ENCODE measurements around the gene ABHD17C.
A peak's percentile ranks its signal among the peaks of the same experiment; 100 is the strongest.

The ABHD17C gene

DNA sequence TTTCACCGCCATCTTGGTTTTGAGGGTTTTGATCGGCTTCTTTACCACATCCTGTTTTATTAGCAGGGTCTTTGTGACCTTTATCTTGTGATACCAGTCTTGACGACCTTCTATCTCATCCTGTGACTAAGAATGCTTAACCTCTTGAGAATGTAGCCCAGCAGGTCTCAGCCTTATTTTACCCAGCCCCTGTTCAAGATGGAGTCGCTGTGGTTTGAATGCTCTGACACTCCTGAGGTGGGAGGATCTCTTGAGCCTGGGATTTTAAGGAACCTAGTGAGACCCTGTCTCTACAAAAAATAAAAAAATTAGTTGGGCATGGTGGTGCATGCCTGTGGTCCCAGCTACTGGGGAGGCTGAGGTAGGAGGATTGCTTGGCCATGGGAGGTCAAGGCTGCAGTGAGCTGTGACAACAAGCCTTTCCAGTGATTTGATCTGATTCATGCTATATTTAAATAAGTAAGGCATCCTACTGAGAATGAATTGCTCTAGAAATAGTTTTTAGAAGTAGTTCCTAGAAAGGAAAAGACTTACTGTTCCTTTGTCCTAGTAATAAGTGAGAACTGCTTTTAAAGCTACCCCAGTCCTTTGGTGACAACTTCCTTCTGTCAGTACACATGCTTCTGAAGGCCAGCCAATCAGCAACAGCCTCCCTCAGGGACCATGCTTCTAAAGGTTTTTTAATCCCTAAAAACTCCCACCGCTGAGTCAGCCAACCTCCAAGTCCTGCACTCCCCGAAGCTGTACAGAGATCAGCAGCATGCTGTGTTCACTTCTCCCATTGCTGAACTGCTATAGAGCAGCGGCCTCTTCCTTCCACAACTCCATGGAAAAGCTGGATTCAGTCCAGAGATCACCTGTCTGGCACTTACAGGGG, 75.0 kb downstream of the ABHD17C start:
- no peak for DNase-seq (ENCODE audit: insufficient read length)
- FAIRE-seq = no peak
- no peak for TF ChIP-seq POLR2AphosphoS5 (IDR thresholded peaks at IDR 0.05; ENCODE audit: low read depth, low read length)

DNA sequence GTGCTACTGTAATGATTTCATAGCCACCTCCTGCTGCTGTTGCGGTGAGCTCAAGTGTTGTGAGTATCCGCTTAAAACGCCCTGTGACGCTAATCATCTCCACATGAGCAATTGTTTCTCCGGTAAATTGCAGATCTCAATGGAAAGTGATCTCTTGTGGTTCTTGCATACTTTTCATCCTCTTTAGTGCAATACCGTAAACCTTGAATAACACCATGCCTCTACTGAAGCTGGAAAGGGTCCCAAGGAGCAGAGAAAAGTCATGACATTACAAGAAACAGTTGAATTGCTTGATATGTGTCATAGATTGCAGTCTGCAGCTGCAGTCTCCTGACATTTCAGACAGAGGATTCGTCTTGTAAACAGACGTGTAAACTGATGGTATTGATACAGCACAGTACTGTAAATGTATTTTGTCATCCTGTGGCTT, 78.0 kb downstream of the ABHD17C start:
- DNase-seq (ENCODE audit: insufficient read length) (no peak), FAIRE-seq (no peak)
- TF ChIP-seq POLR2AphosphoS5 (IDR thresholded peaks at IDR 0.05; ENCODE audit: low read depth, low read length) = no peak
- TF ChIP-seq TAF1 (IDR thresholded peaks at IDR 0.05; ENCODE audit: borderline replicate concordance, low read depth, low read length) = no peak
- no peak for TF ChIP-seq POLR2A (IDR thresholded peaks at IDR 0.05; ENCODE audit: low read depth, low read length)

DNA sequence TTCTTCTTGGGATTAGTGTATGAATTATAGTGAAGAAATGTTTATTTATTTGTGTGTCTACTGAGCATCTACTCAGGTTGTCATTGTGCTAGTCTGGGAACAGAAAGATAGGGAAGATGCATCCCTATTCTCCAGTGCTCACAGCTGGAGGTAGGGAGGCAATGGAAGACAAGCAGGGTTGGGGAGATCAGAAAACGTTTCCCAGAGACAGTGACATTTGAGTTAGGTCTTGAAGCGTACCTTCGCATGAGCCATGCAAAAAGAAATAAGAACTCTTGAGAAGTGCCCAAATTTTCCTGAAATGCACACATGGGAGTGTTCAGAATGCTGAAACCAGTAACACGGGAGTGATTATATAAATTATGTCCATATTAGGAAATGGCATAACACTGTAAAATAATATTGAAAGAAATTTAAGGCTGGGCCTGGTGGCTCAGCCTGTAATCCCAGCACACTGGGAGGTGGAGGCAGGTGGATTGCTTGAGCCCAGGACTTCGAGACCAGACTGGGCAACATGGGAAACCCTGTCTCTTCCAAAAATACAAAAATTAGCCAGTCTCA, 78.8 kb downstream of the ABHD17C start:
- TF ChIP-seq TAF1 (IDR thresholded peaks at IDR 0.05; ENCODE audit: borderline replicate concordance, low read depth, low read length) (no peak), POLR2A (IDR thresholded peaks at IDR 0.05; ENCODE audit: low read depth, low read length) (no peak), POLR2AphosphoS5 (IDR thresholded peaks at IDR 0.05; ENCODE audit: low read depth, low read length) (no peak)
- FAIRE-seq = no peak
- DNase-seq (ENCODE audit: insufficient read length) = no peak

DNA sequence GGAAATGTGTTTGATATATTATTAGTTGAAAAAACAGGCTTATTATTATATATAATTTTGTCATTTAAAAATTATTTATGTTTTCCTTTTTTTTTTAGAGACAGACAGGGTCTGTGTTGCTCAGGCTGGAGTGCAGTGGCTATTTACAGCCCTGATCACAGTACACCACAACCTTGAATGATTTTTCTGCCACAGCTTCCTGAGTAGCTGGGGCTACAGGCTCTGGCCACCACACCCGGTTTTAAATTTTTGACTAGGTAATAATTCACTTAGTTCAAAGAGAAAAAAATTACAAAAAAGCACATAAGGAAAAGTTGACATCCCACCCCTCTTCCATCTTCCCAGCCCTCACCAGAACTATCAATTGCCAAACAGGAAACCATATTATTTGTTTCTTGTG, 79.4 kb downstream of the ABHD17C start:
- DNase-seq (ENCODE audit: insufficient read length) = no peak
- TF ChIP-seq TAF1 (IDR thresholded peaks at IDR 0.05; ENCODE audit: borderline replicate concordance, low read depth, low read length) (no peak), POLR2AphosphoS5 (IDR thresholded peaks at IDR 0.05; ENCODE audit: low read depth, low read length) (no peak), POLR2A (IDR thresholded peaks at IDR 0.05; ENCODE audit: low read depth, low read length) (no peak)

DNA sequence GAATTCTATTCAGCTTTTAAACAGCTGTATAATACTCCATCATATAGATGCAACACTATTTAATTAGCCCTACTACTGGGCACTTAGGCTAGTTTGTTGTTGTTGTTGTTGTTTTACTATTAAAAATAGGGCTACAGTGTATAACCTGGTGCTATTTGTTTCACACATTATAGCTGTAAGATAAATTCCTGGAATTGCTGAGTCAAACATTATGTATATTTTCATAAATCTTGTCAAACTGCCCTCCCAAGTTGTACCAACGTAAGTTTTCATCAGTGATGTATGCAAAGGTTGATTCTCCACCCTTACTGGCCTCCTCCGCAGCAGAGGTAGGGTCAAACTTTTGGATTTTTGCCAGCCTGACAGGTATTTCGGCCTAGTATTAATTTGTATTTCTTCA, 80.2 kb downstream of the ABHD17C start:
- TF ChIP-seq POLR2AphosphoS5 (IDR thresholded peaks at IDR 0.05; ENCODE audit: low read depth, low read length) = no peak
- no peak for TF ChIP-seq TAF1 (IDR thresholded peaks at IDR 0.05; ENCODE audit: borderline replicate concordance, low read depth, low read length)
- no peak for TF ChIP-seq POLR2A (IDR thresholded peaks at IDR 0.05; ENCODE audit: low read depth, low read length)
- no peak for FAIRE-seq
- no peak for DNase-seq (ENCODE audit: insufficient read length)

More for the DNA sequence above, 79.4 kb downstream of the ABHD17C start:
- FAIRE-seq = no peak

DNA sequence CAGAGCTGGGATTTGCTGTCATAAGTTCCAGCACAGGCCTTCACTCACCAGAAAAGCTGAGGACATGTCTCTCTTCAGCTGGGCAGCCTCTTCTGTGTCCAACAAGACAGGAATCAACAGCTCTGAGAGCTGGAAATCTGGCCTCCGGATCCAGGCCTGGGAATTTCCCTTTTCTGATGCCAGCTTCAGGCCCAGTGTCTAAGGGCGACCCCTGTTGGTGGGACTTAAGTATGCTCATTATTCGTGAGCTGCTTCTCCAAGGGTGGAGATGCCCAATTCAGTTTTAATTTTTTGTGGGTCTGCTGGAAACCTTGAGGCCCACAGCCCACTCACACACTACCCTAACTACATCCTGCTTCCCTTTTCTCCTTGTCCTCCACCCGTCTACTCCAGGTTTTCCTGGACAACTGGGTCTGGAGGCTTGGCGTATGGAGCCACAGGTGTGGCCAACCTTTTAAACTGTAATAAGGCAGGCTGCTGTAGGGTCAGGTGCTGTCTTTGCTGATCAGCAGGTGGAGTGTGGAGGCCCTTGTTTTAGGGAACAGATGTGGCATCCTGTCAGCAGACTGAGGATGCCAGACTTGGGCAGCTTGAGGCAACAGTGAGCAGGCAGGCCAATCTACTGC, 81.4 kb downstream of the ABHD17C start:
- FAIRE-seq (peak; percentile 88), DNase-seq (ENCODE audit: insufficient read length) (peak; percentile 48)
- TF ChIP-seq POLR2AphosphoS5 (IDR thresholded peaks at IDR 0.05; ENCODE audit: low read depth, low read length) (no peak), POLR2A (IDR thresholded peaks at IDR 0.05; ENCODE audit: low read depth, low read length) (no peak), TAF1 (IDR thresholded peaks at IDR 0.05; ENCODE audit: borderline replicate concordance, low read depth, low read length) (no peak)

DNA sequence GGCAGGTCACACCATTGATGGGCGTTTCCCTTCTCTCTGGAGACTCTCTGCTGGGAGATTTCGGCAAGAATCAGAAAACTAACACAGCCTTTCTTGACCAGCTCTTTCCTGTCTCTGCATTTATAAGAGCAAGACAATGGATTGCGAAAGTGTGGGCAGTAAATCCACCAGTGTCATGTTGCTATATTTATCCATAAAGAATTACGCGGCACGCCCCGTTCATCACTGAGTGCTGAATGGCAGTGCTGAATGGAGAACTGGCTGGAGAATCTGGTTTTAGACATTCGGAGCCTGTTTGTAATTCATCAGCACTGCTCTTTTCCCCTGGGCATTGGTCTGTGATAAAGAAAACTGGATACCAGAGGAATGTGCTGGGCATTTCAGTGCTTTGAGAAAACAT, 82.0 kb downstream of the ABHD17C start:
- no peak for TF ChIP-seq TAF1 (IDR thresholded peaks at IDR 0.05; ENCODE audit: borderline replicate concordance, low read depth, low read length)
- TF ChIP-seq POLR2A (IDR thresholded peaks at IDR 0.05; ENCODE audit: low read depth, low read length) = no peak
- TF ChIP-seq POLR2AphosphoS5 (IDR thresholded peaks at IDR 0.05; ENCODE audit: low read depth, low read length) = no peak
- FAIRE-seq (no peak), DNase-seq (ENCODE audit: insufficient read length) (no peak)

DNA sequence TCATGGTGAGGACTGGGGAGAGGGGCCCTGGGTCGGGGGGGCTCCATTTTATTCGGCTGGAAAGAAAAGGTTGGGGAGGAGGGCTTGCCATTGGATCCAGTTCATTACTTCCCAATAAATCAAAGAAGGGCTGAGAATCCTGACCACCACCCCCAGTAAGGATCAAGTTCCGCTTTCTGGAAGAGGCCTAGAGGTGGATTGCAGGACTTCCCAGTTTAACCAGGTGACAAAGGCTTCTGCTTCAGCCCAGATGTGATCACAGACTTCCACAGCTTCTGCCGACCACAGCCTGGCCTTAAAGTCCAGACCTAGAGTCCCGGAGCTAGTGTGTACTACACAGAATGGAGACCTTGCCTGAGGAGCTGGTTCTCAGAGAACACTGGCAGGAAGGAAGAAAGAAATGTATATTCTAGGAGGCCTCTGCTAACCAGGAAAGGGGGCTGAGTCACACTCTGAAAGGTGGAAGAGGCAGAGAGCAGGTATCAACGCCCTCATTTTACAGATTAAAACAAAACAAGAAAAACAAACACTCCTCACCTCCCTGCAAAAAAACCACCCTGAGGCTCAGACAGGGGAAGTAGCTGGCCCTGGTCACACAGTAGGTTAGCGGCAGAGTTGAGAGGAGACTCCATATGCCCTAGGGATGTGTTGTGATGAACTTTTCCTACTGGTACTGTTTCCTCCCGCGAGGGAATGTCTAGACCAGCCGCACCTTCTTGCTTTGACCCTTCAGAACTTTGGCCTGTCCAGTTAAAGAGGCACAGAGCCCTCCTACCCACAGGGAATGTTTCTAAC, 82.9 kb downstream of the ABHD17C start:
- FAIRE-seq (no peak), DNase-seq (ENCODE audit: insufficient read length) (no peak)
- TF ChIP-seq POLR2AphosphoS5 (IDR thresholded peaks at IDR 0.05; ENCODE audit: low read depth, low read length) = no peak
- TF ChIP-seq TAF1 (IDR thresholded peaks at IDR 0.05; ENCODE audit: borderline replicate concordance, low read depth, low read length) = no peak
- no peak for TF ChIP-seq POLR2A (IDR thresholded peaks at IDR 0.05; ENCODE audit: low read depth, low read length)

DNA sequence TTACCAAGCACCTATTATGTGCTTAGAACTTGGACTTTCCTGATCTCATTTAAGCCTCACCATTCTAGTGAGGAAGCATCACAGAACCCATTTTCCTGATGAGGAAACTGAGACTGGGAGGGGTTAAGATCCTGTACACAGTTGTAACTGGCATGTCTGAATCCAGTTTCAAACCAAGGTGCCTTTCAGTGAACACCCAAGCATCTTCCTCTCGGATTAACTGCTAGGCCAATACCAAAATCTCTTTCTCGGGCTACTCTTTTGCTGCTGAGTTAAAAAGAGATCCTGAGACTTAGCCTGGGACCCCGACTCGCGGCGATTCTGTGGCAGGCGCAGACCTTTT, 83.5 kb downstream of the ABHD17C start:
- no peak for DNase-seq (ENCODE audit: insufficient read length)
- TF ChIP-seq POLR2A (IDR thresholded peaks at IDR 0.05; ENCODE audit: low read depth, low read length) (no peak), TAF1 (IDR thresholded peaks at IDR 0.05; ENCODE audit: borderline replicate concordance, low read depth, low read length) (no peak), POLR2AphosphoS5 (IDR thresholded peaks at IDR 0.05; ENCODE audit: low read depth, low read length) (no peak)
- no peak for FAIRE-seq

DNA sequence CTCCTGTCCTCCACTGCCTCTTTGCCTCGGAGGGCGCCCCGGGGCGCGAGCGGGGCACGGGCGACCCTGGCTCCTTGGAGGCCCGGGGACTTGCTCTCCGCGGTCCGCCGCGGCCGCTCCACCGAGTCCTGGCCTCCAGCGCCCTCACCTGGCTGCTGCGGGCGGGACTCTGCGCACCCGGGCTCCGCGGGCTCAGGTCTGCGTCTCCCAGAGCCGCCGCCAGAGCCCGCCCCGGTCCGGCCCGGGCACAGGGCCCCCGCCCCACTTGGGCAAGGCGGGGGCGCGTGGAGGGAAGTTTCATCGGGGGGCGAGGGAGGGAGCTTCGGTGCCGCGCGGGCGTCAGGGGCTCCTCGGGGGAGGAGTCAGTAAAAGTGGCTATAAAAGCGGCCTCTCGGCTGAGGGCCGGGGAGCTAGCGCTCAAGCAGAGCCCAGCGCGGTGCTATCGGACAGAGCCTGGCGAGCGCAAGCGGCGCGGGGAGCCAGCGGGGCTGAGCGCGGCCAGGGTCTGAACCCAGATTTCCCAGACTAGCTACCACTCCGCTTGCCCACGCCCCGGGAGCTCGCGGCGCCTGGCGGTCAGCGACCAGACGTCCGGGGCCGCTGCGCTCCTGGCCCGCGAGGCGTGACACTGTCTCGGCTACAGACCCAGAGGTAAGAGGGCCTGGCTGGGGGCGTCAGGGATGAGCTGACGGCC, 84.0 kb downstream of the ABHD17C start, which contains the start of gene CEMIP:
TSS of gene CEMIP (plus strand) at position 407 of the 694 bp plus-strand sequence. CDS start 94,510 bp downstream, outside the sequence.
- TF ChIP-seq TAF1 (IDR thresholded peaks at IDR 0.05; ENCODE audit: borderline replicate concordance, low read depth, low read length) = no peak
- no peak for TF ChIP-seq POLR2A (IDR thresholded peaks at IDR 0.05; ENCODE audit: low read depth, low read length)
- TF ChIP-seq POLR2AphosphoS5 (IDR thresholded peaks at IDR 0.05; ENCODE audit: low read depth, low read length) = no peak
- FAIRE-seq (no peak), DNase-seq (ENCODE audit: insufficient read length) (peak; percentile 40)
